ACHN (cell line): ENCODE measurements around the gene SNAP25.

Source experiments
- DNase-seq: peaks from one replicate; pipeline ENCODE4 v3.0.0-alpha.2; 2015
- in situ Hi-C: cut with HindIII; loops from 2 replicates; pipeline ENCODE4 v1.10.0; 2017; ENCODE audit warnings: low sequenced_read_pairs, low pct_ligation_motif_present, low pct_unique_long_range_greater_than_20kb

The SNAP25 gene

DNA sequence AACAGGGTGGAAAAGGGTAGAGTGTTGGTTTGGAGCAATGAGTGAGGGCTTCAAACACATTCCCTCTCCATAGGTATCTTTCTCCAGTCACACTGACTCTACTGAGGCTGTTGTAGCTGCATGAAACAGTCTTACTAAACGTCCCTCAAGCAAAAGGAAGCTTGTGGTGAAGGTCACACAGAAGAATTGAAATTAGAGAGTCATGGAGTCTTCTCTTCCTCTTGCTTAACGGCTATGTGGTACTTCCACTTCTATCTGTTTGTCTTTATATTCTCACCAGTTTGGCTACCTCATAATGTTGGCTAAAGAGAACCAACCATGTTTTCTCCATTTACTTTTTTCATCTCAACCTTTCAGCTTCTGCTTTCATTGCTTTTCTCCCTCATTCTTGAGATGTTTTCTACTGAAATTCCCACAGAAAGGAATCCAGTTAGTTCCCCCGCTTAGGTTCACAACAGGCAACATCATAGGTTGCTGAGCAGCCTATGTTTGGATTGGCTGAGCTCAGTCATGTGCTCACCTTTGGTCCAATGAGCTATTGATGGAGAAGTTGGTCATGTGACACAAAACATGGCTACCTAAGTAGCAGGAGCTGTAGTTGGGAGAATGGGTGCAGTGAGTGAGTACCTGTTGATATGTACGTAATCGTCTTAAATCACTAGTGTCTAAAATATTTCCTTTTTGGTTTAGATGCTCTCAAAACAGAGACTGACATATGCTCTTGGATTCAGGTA, 99.8 kb downstream of the SNAP25 start:
- in situ Hi-C loops = no loop called here
- DNase-seq = no peak

DNA sequence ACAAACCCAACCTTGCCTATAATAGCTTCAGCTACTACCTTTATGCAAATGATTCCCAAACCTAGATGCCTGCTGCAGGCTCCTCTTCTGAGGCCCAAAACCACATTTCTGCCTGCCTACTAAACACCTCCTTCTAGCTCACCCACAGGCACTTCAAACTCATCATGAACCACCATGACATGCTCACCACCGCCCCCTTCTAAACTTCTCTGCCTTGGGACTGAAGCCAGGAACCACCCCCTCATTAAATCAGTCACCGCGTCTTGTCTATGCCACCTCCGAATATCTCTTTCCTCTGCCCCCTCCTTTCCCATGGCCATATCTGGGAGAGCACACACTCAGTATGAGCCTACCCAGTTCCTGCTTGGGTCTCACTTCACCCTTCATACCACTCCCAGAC, 101.2 kb downstream of the SNAP25 start:
- no peak for DNase-seq
- in situ Hi-C loops = no loop called here

DNA sequence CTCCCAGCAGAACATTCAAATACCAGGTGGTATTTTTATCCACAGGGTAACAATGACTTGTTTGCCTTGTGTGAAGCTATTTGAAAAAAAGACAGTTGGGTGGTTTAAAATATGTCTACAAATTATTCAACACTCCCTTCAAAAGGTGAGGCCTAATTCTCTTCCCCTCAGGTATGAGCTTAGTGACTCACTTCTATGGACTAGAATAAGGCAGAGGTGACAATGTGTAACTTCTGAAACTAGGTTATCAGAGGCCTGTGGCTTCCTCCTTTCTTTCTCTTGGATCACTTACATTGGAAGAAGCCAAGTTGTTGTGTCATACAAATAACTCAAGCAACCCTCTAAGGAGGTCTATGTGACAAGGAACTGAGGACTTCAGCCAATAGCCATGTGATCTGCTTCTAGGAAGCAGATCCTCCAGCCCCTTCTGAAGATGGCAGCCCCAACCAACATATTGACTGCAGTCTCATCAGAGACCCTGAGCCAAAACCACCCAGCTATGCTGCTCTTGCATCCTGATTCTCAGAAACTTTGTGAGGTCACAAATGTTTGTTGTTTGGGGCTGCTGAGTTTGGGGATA, 102.6 kb downstream of the SNAP25 start:
- in situ Hi-C loops = no loop called here
- DNase-seq = no peak

DNA sequence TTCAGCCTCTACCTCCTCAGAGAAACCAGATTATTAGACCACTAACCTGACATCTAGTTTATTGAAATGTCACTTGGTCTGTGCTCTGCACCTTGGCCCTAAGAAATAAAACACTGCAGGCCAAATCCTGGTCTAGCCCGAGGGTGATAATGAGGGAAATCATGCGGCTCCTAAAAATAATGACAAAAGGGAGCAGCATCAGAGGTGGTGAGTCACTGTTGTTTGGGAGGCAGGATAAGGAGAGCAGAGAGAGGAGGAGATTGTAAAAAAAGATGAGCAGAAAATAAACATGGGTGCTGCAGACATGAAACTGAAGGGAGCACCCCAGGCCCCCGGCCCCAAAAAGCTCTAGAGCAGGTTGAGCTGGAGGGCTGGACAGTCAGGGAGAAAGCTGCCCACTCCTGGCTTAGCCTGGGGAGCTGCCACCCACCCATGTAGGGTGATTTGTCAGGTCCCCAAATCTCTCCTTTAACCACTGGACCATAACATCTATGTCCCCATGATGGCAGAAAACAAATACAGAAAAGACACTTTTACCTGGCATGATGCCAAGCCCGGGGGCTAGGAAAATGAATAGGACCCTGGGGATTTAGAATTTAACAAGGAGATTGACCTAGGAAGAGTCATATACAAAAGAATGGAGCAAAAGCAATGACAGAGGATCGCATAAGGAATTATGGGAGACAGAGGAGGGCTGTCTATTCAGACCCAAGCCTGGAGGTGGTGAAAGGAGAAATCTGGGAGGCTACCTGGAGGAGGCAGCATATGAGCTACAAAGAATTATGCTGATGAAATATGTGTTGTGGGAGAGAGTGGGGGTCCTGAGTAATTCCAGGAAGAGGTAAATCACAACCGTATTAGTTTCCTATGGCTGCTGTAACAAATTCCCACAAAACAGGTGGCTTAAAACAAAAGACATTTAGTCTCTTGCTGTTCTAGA, 103.7 kb downstream of the SNAP25 start:
- in situ Hi-C loops = no loop called here
- no peak for DNase-seq

DNA sequence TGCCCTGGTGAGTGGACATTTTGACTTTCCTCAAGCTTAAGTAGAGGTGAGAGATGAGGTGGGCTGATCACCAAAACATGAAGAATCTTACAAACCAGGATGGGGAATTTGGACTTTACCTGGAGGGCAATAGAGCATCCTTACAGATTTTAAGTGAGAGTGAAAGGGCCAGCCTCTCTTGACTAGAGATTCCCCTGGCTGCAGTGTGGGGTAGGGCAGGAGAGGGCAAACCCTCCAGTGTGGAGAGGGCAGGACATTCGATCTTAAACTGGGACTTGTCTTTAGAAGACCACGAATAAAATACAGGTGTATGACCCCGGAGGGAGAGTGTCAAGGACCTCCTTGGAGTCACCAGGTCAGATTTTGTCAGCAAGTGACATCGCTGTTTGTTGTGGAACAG, 105.1 kb downstream of the SNAP25 start:
- no peak for DNase-seq
- in situ Hi-C loops = no loop called here

DNA sequence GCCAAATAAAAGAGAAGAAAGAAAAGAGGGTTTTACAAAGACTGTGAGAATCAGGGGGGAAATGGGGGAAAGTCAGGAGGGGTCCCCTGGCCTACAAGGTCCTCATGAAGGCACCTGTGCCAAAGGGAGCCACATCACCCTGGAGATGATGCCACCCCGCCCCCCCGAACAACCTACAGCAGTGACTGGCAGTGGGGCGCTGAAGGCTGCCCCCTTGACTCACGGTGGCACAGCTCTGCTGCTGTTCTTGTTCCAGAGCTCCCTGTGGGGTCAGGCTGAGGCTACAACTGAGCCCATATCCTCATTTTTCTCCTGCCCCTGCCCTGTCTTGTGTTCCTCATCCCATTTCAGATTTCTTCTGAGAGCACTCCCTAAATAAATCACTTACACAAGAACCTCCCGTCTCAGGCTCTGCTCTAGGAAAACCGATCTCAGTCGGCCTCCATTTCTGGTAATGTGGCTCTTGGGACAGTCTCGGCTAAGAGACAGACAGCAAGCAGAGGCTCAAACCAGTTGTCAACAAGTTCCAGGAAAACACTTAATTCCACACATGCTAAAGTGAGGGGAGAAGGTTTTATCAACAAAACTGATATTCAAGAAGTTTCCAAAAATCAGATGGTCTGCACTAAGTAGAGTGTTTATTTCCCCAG, 105.7 kb downstream of the SNAP25 start:
- in situ Hi-C loops = no loop called here
- no peak for DNase-seq

DNA sequence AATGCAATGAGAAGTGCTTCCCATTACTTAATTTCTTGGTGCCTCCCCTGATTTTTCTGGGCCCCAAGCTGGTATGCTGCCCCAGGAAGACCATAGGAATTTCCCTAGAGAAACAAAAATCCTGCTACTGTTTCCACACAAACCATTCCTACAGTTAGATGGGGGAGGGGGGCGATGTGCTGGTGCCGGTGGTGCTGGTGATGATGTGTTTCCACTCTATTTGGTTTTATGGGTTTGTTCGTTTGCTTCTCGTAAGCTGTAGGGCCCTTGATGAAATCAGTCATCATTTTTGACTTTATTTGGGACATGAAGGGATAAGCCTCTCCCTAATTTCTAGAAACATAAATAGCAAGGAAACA, 110.2 kb downstream of the SNAP25 start:
- in situ Hi-C loops = no loop called here
- no peak for DNase-seq

DNA sequence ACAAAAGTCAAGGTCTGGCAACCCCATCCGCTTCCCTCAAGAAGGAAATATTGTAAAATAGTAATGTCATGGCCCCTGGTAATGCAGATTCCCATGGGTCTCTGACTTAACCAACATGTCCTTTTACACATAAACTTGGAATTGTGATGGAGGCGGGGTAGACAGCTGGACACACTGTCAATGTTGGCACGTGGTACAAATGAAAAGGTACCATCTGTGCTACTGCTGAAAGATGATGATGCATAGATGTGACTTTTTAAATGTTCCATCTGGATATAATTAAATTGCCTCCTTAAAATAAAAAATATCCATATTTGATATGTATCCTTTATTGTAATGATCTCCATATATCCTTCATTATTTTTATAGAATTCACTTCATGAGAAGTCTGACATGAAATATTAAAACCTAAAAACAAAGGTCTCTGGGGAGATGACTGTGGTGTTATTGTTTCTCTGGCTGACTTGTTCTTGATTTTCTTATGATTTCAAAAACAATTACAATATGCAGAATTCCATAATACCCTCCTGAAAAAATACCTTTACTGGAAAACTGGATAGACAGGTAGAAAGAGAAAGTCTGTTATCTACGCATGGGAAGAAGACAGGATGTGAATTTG, 110.9 kb downstream of the SNAP25 start:
- DNase-seq = no peak
- in situ Hi-C loops = no loop called here

DNA sequence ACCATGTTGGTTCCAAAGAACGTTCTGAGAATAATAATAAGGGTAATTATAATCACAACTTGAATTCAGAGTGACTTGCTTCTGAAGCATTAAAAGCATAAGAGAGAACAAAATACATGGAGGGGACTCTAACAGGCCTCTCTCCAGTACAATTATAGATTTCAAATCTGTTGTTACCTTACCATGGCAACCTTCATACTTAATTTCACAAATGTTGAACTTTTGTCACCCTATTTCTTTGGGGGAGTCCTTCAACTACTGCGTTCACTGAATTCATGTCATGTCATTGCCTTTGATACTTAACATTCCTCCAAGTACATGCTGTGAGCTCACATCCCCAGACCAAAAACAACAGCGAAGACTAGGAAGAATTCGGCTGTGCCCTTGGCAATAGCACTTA, 111.4 kb downstream of the SNAP25 start:
- in situ Hi-C loops = no loop called here
- no peak for DNase-seq

DNA sequence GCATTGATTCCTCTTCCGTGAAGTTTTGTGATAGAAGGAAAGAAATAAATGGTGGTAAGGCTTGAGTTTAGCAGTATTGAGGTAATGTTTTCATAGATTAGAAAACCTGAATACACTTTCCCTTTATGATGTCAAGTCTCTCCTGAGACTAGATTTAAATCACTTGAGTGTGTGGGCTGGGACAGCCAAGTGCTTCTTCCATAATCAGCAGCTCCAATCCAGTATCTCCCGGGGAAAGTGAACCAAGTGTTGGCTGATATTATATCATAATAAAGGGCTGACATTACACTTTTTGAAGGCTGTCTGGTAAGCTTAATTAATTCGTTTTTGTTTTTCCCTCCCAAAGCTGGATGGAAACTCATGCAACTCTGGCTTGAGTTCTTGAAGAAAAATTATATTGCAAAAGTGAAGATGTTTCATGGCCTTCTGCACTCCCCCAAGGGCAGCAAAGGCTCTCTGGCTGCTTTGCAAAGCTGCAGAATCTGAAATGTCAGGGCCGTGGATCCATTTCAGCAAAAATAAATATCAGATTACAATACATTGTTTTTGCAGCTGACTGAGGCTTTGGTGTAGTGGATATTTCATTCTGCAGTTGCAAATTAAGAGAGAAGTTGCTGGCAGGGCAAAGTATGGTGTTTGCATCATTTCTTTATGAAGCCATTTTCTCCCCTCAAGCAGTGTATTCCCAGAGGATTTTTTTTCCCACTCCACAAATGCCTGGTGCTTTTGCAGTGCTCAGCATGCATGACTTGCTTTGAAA, 114.2 kb downstream of the SNAP25 start:
- DNase-seq = no peak
- in situ Hi-C loops = no loop called here

DNA sequence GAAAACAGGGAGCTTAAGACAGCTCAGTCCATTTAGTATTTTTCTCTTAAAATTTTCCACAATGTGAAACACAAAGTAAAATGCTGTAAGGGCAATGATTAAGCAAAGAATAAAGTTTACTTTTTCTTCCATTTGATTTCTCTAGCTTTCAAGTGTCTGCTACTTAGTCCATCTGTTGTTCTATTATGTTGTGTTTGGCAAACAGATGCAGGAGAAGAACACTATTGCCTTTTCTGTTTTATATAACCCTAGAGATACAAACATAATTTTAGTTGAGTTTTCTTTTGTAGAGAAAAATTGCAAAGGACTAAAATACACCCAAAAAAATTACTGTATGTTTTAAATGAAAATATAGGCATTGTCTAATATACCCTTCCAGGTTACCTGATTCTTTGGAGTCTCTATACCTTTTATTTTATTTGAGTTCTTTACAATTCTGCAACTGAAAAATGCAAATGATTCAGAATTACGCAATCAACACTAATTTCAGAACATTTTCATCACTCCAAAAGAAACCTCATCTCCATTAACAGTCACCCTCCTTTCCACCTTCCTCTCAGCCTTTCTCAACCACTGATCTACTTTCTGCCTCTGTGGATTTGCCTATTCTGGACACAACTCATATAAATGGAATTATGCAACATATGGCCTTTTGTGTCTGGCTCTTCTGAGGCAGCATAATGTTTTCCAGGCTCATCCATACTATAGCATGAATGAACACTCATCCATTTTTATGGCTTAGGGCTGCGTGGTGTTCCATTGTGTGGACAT, 118.5 kb downstream of the SNAP25 start:
- DNase-seq = no peak
- in situ Hi-C loops = no loop called here

DNA sequence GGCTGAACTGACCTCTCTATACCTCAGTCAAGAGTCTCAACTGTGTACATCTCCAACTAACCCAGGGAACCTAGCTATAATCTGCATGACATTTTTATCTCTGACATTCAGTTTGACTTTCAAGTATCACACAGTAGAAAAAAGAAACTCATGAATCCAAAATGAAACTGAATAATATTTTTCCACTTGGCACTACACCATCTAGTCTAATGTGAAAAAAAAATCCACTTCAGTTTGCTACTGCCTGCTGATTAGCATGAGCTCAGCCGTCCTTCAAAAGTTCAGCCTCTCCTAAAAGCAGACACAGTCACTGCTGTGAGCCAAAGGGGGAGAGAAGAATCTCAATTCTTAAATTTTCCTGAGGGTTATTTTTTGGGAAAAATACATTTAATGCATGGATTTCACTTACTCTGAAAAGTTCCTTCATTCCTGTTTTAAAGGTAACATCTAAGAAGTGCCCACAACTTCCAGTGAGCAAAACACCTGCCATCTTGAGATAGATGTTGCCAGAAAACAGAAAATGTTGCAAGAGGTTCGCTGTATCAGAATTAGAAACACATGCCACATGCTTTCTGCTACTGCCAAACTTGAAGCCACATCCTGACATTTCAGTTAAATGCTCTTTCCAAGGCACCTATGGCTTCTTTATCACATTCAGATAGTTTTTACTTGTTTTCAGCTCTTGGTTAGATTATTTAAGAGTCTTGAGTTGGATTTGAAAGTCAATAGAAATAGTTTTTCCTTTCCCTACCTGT, 120.0 kb downstream of the SNAP25 start:
- in situ Hi-C loops = no loop called here
- no peak for DNase-seq

DNA sequence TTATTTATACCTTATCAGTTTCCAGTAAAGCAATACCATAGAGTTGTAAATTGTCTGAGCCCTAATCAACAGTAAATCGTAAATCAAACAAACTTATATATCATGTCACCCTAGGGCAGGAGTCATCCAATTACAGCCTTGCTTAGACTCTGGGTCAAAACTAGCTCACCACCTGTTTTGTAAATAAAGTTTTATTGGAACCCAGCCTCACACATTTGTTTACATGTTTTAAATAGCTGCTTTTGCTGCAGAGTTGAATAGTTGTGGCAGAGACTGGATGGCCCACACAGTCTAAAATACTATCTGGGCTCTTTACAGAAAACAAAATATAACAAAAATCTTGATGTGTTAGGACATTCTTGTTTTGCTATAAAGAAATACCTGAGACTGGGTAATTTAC, 121.0 kb downstream of the SNAP25 start:
- in situ Hi-C loops = no loop called here
- no peak for DNase-seq

DNA sequence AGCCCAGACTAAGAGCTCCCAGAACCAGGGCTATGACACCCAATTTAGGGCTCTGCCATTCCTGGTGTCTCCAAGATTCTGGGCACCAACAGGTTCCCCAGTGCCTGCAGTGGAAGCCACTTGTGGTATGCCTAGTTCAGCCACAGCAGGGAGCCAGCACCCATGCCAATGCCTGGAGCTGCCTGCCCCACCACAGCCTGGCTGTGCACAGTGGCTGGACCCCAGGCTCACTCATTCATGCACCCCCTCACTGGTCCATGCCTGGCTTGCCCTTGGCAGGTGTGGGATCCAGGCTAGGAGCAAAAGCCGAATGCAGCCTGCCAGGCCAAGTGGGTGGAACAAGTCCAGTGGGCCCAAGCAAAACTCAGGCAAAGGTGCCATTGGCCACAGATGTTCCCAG, 123.5 kb downstream of the SNAP25 start:
- in situ Hi-C loops = no loop called here
- DNase-seq = no peak

DNA sequence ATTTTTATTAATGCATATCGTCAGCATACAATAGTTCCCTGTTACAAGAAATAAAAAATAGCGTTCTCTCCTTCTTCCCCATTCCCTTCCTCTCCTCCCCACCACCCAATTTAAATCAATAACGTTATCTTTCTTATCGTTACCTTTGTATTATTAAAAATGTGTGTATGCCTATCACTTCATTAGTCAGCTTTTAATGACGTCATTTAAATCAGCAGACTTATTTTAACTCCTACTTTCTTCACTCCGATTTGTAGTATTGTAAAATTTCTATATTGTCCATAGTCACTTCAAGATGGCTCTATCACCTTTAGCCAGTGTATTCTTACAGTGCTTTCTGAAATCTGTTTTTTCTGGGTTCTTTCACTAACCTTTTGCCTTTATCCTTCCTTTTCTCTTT, 126.3 kb downstream of the SNAP25 start:
- in situ Hi-C loops = no loop called here
- DNase-seq = no peak

DNA sequence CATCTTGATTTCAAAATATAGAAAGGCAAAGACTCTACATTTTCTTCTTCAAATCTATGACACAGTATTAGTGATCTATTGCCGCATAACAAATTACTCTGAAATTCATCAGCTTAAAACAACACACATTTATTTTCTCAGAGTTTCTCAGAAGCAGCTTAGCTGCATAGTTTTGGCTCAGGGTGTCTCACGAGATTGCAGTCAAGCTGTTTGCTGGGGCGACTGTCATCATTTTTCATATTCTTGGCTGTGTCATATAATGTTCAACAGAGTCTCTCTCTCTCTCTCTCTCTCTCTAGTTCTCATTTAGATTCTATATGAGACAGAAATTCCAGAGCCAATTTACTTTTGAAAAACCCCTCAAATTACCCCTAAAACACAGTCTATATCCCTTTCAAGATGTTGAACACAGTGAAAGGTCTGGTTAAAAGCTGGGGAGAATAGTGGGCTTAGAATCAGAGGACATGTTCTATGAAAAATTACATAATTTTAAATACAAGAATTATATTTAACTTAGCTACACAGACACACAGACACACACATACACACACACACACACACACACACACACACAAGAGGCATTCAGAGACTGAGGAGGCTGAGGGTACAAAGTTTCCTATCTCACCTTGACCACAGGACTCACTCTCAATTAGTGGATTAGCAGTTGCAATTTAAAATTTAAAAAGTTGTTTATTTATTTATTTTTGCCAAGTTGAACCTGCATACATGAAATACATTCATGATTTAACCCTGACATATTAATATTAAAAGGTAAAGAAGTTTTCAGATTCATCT, 128.7 kb downstream of the SNAP25 start:
- no peak for DNase-seq
- in situ Hi-C loops = no loop called here
